ENCODE results near the gene THY1.

The THY1 gene

GRCh38 chr11:119423509-119424254 is 710 bp upstream of the THY1 start:
- H3K4me3 ChIP-seq (ENCODE audit: low read depth, low read length), result no peak overlapping the region
- no peak for TF ChIP-seq MAX (IDR thresholded peaks at IDR 0.05; ENCODE audit: low read depth, low read length)
- DNase-seq (ENCODE audit: low read depth), result no peak

GRCh38 chr11:119421941-119422808 is 797 bp downstream of the THY1 start:
- DNase-seq (ENCODE audit: low read depth), result no peak
- H3K4me3 ChIP-seq (ENCODE audit: low read depth, low read length), result no peak overlapping the region
- no peak for TF ChIP-seq POLR2A (IDR thresholded peaks at IDR 0.05; ENCODE audit: extremely low read depth, insufficient read length)

- TF ChIP-seq POLR2A (IDR thresholded peaks at IDR 0.05; ENCODE audit: extremely low read depth, insufficient read length), result no peak
- TF ChIP-seq MAX (IDR thresholded peaks at IDR 0.05; ENCODE audit: low read depth, low read length), result no peak
- TF ChIP-seq MYC (IDR thresholded peaks at IDR 0.05; ENCODE audit: low read depth, low read length), result no peak
- no peak for TF ChIP-seq CTCF (IDR thresholded peaks at IDR 0.05; ENCODE audit: low read depth, low read length)
- no peak overlapping the region for H3K4me3 ChIP-seq (ENCODE audit: low read depth, low read length)
Observed at GRCh38 chr11:119421351-119421750, 1.6 kb downstream of the THY1 start.

GRCh38 chr11:119420631-119421030 is 2.3 kb downstream of the THY1 start:
- no peak for DNase-seq (ENCODE audit: low read depth)
- TF ChIP-seq MAX (IDR thresholded peaks at IDR 0.05; ENCODE audit: low read depth, low read length) (no peak), MYC (IDR thresholded peaks at IDR 0.05; ENCODE audit: low read depth, low read length) (no peak), POLR2A (IDR thresholded peaks at IDR 0.05; ENCODE audit: extremely low read depth, insufficient read length) (no peak), CTCF (IDR thresholded peaks at IDR 0.05; ENCODE audit: low read depth, low read length) (no peak)
- no peak overlapping the region for H3K4me3 ChIP-seq (ENCODE audit: low read depth, low read length)

More at GRCh38 chr11:119421351-119421750, 1.6 kb downstream of the THY1 start:
- no peak for DNase-seq (ENCODE audit: low read depth)

GRCh38 chr11:119419834-119420492 is 3.0 kb downstream of the THY1 start:
- no peak for DNase-seq (ENCODE audit: low read depth)
- TF ChIP-seq CTCF (IDR thresholded peaks at IDR 0.05; ENCODE audit: low read depth, low read length) (no peak), MAX (IDR thresholded peaks at IDR 0.05; ENCODE audit: low read depth, low read length) (no peak)
- H3K4me3 ChIP-seq (ENCODE audit: low read depth, low read length), result no peak overlapping the region

GRCh38 chr11:119419246-119419645 is 3.7 kb downstream of the THY1 start:
- H3K4me3 ChIP-seq (ENCODE audit: low read depth, low read length), result no peak overlapping the region
- no peak for DNase-seq (ENCODE audit: low read depth)
- TF ChIP-seq MYC (IDR thresholded peaks at IDR 0.05; ENCODE audit: low read depth, low read length) (no peak), POLR2A (IDR thresholded peaks at IDR 0.05; ENCODE audit: extremely low read depth, insufficient read length) (no peak), CTCF (IDR thresholded peaks at IDR 0.05; ENCODE audit: low read depth, low read length) (no peak), MAX (IDR thresholded peaks at IDR 0.05; ENCODE audit: low read depth, low read length) (no peak)

Data from NB4 (cell line).